ENCODE results near the gene RYK. TPM values are rescaled to one million over a fixed set of nuclear protein-coding genes. Genes with fewer than 3 reads are reported as not detected.

The RYK gene
- polyA plus RNA-seq, 2 of the 4 experiments (the other 2 are of a cell fraction), result 28.4 to 41.9 TPM

GRCh38 chr3:134110963-134111362 is 139.7 kb downstream of the RYK start:
- TF ChIP-seq MAZ (IDR thresholded peaks at IDR 0.05; ENCODE audit: borderline replicate concordance, low read depth, low read length) (no peak), JUN (IDR thresholded peaks at IDR 0.05) (no peak), JUNB (IDR thresholded peaks at IDR 0.05) (no peak), RCOR1 (IDR thresholded peaks at IDR 0.05; ENCODE audit: low read depth, low read length) (no peak), RAD21 (conservative IDR thresholded peaks at IDR 0.05 in 1 of 2, IDR thresholded peaks at IDR 0.05 in 1 of 2) (no peak), CBX2 (IDR thresholded peaks at IDR 0.05; ENCODE audit: borderline replicate concordance, low read depth) (no peak), FOSL2 (IDR thresholded peaks at IDR 0.05) (no peak), FOSL2 (CRISPR knock-in tag; IDR thresholded peaks at IDR 0.05) (no peak), SMC3 (IDR thresholded peaks at IDR 0.05) (no peak), NPAS2 (CRISPR knock-in tag; IDR thresholded peaks at IDR 0.05; ENCODE audit: borderline replicate concordance) (no peak), HMGXB4 (CRISPR knock-in tag; IDR thresholded peaks at IDR 0.05; ENCODE audit: borderline replicate concordance) (no peak), NR3C1 (IDR thresholded peaks at IDR 0.05) (no peak), CBX8 (IDR thresholded peaks at IDR 0.05) (no peak), E2F6 (IDR thresholded peaks at IDR 0.05; ENCODE audit: borderline replicate concordance, low read depth) (no peak), HOXB5 (CRISPR knock-in tag; IDR thresholded peaks at IDR 0.05) (no peak), BHLHE40 (IDR thresholded peaks at IDR 0.05; ENCODE audit: low read depth, low read length) (no peak), ZC3H11A (IDR thresholded peaks at IDR 0.05) (no peak), CEBPB (IDR thresholded peaks at IDR 0.05) (no peak), MAX (IDR thresholded peaks at IDR 0.05) (no peak), ZNF302 (CRISPR knock-in tag; IDR thresholded peaks at IDR 0.05) (no peak)
- Histone ChIP-seq H3K4me1 (no peaks in the 10 kb centered on the region), H3K9me3 (no peaks in the 10 kb centered on the region), H3K27ac (no peak overlapping the region), H3K4me3 (no peak overlapping the region), H3K4me2 (no peak overlapping the region)
- FAIRE-seq (no peak), DNase-seq (ENCODE audit: low read depth in 1 of 2, low spot score in 1 of 2) (no peak), ATAC-seq (no peak)
- ChIA-PET CTCF (no interaction called here), POLR2A (no interaction called here)
- WGBS (ENCODE audit: missing lambda C conversion rate), result 27% methylated on average over 2 of the region's 2 CpGs

Other genes starting within 250 kb of the RYK start
- 0.12 TPM in 1 of 2 replicates, not detected in the other for gene SLCO2A1, start 220.9 kb downstream of the RYK start, polyA plus RNA-seq (2011; rRNA removed)
- not detected in 3 replicates for gene SLCO2A1, start 220.9 kb downstream of the RYK start, polyA plus RNA-seq (2017; fragmentation: RNase III; extraction: RNeasy Plus Mini Kit Qiagen cat#74134 plus additional on column Dnase treatment)
- gene AMOTL2, start 123.6 kb upstream of the RYK start, polyA plus RNA-seq (2011; rRNA removed), result 36.3 and 44.1 TPM in 2 replicates
- 40.7 to 49.4 TPM (median 41.1 TPM) in 3 replicates for gene AMOTL2, start 123.6 kb upstream of the RYK start, polyA plus RNA-seq (2017; fragmentation: RNase III; extraction: RNeasy Plus Mini Kit Qiagen cat#74134 plus additional on column Dnase treatment)
- 92.0 and 109 TPM in 2 replicates for gene ANAPC13, start 235.1 kb upstream of the RYK start, polyA plus RNA-seq (2011; rRNA removed)
- 50.3 to 51.2 TPM (median 50.3 TPM) in 3 replicates for gene ANAPC13, start 235.1 kb upstream of the RYK start, polyA plus RNA-seq (2017; fragmentation: RNase III; extraction: RNeasy Plus Mini Kit Qiagen cat#74134 plus additional on column Dnase treatment)
- 14.0 and 24.0 TPM in 2 replicates for gene CEP63, start 235.2 kb upstream of the RYK start, polyA plus RNA-seq (2011; rRNA removed)
- gene CEP63, start 235.2 kb upstream of the RYK start, polyA plus RNA-seq (2017; fragmentation: RNase III; extraction: RNeasy Plus Mini Kit Qiagen cat#74134 plus additional on column Dnase treatment), result 17.0 to 20.9 TPM (median 17.4 TPM) in 3 replicates

Measured in A549 (cell line).